GM12875 (cell line): ENCODE results near the gene FAM118B.

Experiments used
- H3K4me3 ChIP-seq: one replicate; pipeline ENCODE4 v1.5.1; 2011; ENCODE audit warnings: low read depth, low read length, control low read depth
- CTCF ChIP-seq: IDR thresholded peaks from 2 replicates; pipeline ENCODE4 v1.5.1; 2011; ENCODE audit warnings: low read depth, mild to moderate bottlenecking, control low read depth, inconsistent platforms, low read length, moderate library complexity, borderline replicate concordance; ENCODE audit not compliant: insufficient read depth

Gene FAM118B

DNA sequence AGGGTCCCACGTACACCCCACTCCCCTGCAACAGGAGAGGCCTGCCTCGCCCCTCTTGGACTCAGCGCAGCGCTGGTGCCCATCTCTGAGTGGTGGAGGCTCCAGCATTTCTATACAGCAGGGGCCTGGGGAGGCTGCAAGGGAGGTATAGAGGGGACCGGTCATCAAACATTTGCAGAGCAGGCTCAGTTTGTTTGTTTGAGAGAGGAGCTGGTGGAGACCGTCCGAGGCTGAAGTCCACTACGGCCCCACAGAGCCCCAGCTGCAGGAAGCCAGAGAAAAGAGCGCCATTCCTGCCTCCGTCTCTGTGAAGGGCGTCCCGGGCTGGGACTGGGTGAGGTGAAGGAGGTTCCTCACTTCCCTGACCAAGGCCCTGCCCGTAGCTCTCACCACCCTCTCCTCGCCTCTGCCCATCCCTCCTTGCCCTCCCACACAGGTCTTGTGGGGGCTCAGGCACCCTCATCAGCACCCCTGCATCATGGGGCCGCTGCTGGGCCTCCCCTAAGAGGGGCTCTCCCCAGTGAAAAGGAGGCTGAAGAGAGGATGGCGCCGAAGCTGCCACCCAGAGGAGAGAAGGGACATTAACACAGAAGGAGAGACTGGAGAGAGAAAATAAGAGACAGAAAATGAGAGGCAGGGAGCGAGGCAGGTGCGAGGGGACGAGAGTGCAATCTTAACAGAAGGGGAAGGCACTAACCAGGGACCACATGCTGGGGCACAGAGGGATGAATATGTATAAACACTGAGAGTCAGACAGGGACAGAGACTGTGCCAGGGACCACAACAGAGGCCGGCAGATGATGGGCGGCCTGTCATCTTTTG is 24.7 kb upstream of the FAM118B start:
- no peak for TF ChIP-seq CTCF
- no peak overlapping the region for H3K4me3 ChIP-seq

- TF ChIP-seq CTCF: no peak
Observed at GRCh38 chr11:126188332-126189108, 23.1 kb upstream of the FAM118B start.

GRCh38 chr11:126189109-126189929 is 22.3 kb upstream of the FAM118B start:
- no peak overlapping the region for H3K4me3 ChIP-seq
- no peak for TF ChIP-seq CTCF

More at GRCh38 chr11:126188332-126189108, 23.1 kb upstream of the FAM118B start:
- H3K4me3 ChIP-seq: peak overlapping the region; percentile 33

DNA sequence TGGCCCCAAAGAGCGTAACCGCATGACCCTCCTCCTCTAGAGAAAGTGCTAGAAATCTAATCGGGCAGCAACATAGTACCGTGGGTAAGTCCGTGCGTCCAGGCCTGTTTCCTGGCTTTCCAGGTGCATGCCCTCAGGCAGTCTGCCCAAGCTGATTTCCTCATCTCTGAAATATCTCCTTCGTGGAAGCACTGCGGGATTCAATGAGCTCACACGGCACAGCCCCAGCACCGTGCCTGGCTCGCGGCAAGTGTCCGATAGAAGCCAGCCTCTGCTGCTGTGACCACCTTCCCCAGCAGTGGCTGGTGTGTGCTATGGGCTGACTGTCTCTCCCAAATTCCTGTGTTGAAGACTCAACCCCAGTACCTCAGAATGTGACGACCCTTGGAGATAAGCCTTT is 20.8 kb upstream of the FAM118B start:
- TF ChIP-seq CTCF: no peak
- H3K4me3 ChIP-seq: no peak overlapping the region

DNA sequence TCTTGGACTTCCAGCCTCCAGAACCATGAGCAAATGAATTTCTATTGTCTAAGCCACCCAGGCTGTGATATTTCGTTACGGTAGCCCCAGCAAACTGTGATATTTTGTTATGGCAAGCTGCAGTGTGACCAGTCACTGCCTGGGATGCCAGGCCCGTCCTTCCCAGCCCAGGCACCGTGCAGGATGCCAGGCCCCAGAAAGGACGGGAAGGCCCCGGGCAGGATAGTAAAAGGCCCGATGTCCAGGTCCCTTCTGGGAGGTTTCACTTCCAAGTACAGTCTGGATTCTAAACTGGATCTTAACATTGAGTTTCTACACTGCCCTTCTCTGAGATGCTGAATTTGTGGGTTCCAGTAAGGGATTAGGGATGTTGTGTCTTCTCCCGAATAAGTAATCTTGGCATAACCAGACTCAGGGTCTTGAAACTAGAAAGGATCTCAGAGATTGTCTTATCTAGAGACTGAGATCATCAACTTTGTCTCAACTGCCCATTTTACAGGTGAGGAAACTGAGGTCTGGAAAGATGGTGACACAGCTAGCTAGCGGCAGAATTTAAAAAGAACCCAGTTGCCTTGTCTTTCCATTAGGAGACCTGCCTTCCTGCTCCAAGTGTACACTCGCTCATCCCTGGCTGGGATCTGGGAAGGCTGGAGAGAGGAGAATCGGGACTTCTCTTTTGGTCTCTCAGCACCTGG is 20.1 kb upstream of the FAM118B start:
- no peak overlapping the region for H3K4me3 ChIP-seq
- TF ChIP-seq CTCF: no peak

DNA sequence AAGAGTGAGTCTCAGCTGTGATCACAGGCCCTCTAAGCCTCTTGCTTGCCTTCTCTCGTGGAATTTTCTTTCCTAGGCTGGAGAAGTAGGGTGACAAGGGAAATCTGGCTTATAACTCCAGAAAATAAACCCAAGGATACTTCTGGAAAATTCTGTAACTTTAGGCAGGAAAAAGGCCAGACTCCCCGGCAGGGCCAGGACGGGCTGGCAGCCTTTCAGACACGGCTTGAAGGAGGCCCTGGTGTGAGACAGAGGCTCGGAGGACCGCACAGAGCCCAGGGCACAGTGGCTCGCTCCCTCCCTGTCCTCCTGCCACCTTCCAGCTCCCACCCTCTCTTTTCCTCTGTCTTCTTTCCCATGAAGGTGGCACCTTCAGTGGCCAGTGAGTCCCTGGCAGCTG is 19.2 kb upstream of the FAM118B start:
- no peak for TF ChIP-seq CTCF
- no peak overlapping the region for H3K4me3 ChIP-seq
